ENCODE data around the gene PSMB2.

DNA sequence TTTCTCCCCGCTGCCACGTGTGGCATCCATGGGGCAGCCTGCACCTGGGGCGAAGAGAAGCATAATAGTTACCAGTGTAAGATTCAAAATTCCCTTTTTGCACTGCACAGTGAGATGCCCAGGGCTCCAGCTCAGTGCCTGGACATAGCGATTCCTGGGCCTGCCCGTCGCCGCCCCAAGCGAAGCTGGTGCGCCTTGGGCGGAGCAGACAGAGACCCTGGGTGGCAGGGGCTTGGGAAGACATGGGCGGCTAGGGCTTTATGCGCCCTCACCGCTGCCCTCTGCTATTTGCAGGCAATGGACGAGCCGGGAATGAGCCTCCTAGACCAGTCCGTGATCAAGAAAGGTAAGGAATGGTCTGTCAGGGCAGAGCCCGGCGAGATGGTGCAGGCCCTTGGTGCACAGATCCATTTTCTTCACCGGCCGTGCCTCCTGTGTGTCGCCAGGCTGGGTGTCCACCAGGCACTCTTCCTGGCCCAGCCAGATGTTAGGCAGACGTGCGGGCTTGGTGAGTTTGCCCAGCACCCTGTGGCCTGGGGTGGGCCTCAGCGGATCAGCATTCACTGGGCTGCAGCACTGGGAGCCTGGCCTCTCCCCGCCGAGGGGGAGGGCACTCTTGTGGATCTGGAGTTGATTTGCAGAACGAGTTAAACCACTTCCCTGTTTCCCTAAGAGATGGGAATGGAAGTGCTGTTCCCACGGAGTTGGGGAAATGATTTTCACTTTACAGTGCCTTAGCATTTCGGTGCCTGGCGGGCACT is 66.5 kb downstream of the PSMB2 start:
- TF ChIP-seq YY1 (IDR thresholded peaks at IDR 0.05; ENCODE audit: insufficient read depth, insufficient read length) = no peak
- no peak for TF ChIP-seq ZNF274 (IDR thresholded peaks at IDR 0.05; ENCODE audit: low read depth, low read length)

All from NT2/D1 (cell line).